ENCODE results near the gene GRB10.
"Not testable (repeated sequence)": the region's sequence is repeated elsewhere in the genome, so short reads cannot be mapped to it uniquely, and the experiment has no call there.

The GRB10 gene

GRCh38 chr7:50775231-50775630 lies 7.5 kb downstream of the GRB10 start:
- H3K27ac ChIP-seq = no peak overlapping the region

GRCh38 chr7:50774319-50774718 lies 8.4 kb downstream of the GRB10 start:
- no peak overlapping the region for H3K27ac ChIP-seq
- TF ChIP-seq ZFX (IDR thresholded peaks at IDR 0.05; ENCODE audit: borderline replicate concordance) = no peak
- no peak for TF ChIP-seq CTCF (IDR thresholded peaks at IDR 0.05)

More at GRCh38 chr7:50775231-50775630, 7.5 kb downstream of the GRB10 start:
- no peak for TF ChIP-seq CTCF (IDR thresholded peaks at IDR 0.05)
- TF ChIP-seq ZFX (IDR thresholded peaks at IDR 0.05; ENCODE audit: borderline replicate concordance) = no peak

GRCh38 chr7:50773071-50773470 lies 9.6 kb downstream of the GRB10 start:
- H3K27ac ChIP-seq = not testable (repeated sequence)

GRCh38 chr7:50771120-50772002 lies 11.3 kb downstream of the GRB10 start:
- TF ChIP-seq ZFX (IDR thresholded peaks at IDR 0.05; ENCODE audit: borderline replicate concordance) = no peak
- no peak for TF ChIP-seq CTCF (IDR thresholded peaks at IDR 0.05)
- no peak overlapping the region for H3K27ac ChIP-seq

GRCh38 chr7:50768485-50769474 lies 13.9 kb downstream of the GRB10 start:
- TF ChIP-seq CTCF (IDR thresholded peaks at IDR 0.05) (no peak), ZFX (IDR thresholded peaks at IDR 0.05; ENCODE audit: borderline replicate concordance) (no peak)
- H3K27ac ChIP-seq = no peak overlapping the region

GRCh38 chr7:50766849-50767207 lies 15.9 kb downstream of the GRB10 start:
- TF ChIP-seq ZFX (IDR thresholded peaks at IDR 0.05; ENCODE audit: borderline replicate concordance) = no peak
- H3K27ac ChIP-seq = no peak overlapping the region

GRCh38 chr7:50766106-50766848 lies 16.4 kb downstream of the GRB10 start:
- TF ChIP-seq CTCF (IDR thresholded peaks at IDR 0.05) = no peak
- TF ChIP-seq ZFX (IDR thresholded peaks at IDR 0.05; ENCODE audit: borderline replicate concordance) = no peak
- H3K27ac ChIP-seq = no peak overlapping the region
